Measurements from ENCODE around the gene CHRNA1.

Gene CHRNA1

DNA sequence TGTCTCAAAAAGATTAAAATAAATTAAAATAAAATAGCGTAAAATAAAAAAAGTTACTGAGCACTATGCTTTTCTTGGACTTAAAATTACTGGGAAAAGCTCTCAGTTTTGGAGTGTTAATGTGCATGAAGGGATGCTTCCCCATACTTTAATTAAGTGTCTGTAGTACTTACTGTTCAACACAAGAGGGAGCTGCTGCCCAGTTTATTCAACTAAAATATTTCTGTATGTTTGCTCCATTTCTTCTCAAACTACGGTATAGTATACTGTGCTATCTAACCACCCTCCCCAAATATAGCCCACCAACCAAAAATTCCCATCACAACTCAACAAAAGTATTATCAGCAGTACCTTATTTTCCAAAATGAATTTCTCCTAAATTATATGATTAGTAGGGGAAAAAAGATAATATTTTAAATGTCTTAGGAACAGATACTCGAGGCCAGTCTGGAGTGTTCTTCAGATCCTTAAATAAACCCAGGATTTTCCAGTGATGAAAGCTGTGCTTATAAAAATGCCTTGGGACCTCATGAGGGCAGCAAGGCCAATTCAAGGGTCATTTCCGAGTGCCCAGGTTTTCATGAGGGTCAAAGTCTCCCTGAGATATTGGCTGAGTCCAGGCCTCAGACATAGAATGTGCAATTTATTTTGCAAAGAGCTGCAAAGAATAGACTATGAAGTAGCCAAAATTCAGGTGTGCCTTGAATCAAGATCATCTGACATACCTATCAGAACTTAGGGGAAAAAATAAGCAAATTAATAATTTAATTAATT lies 64.1 kb downstream of the CHRNA1 start:
- no peaks in the 10 kb centered on the region for H4K20me1 ChIP-seq (ENCODE audit: insufficient read depth, low read length)
- no peaks in the 10 kb centered on the region for H3K9me2 ChIP-seq (ENCODE audit: low read depth, low read length)
- H3K4me2 ChIP-seq (ENCODE audit: low read length): no peak overlapping the region
- no peak overlapping the region for H3K27ac ChIP-seq (ENCODE audit: low read depth, low read length, poor library complexity, severe bottlenecking)
- H3K9ac ChIP-seq (ENCODE audit: low read length): no peak overlapping the region
- H3F3A ChIP-seq (ENCODE audit: insufficient read depth, low read length): no peaks in the 10 kb centered on the region
- H2AFZ ChIP-seq (ENCODE audit: low read length): no peak overlapping the region
- H3K36me3 ChIP-seq (ENCODE audit: insufficient read depth, low read length): no peaks in the 10 kb centered on the region
- H3K79me2 ChIP-seq (ENCODE audit: insufficient read depth, low read length): no peaks in the 10 kb centered on the region
- H3K9me3 ChIP-seq (ENCODE audit: low read length): no peaks in the 10 kb centered on the region
- H3K27me3 ChIP-seq (ENCODE audit: insufficient read depth, low read length): no peaks in the 10 kb centered on the region
- H3K4me3 ChIP-seq (ENCODE audit: low read depth, low read length, poor library complexity, severe bottlenecking): no peak overlapping the region
- H3K4me1 ChIP-seq (ENCODE audit: insufficient read depth, low read length, severe bottlenecking): no peaks in the 10 kb centered on the region
- no peak for TF ChIP-seq EZH2 (IDR thresholded peaks at IDR 0.05; ENCODE audit: borderline replicate concordance, low read length)
- TF ChIP-seq, protein P1, sequence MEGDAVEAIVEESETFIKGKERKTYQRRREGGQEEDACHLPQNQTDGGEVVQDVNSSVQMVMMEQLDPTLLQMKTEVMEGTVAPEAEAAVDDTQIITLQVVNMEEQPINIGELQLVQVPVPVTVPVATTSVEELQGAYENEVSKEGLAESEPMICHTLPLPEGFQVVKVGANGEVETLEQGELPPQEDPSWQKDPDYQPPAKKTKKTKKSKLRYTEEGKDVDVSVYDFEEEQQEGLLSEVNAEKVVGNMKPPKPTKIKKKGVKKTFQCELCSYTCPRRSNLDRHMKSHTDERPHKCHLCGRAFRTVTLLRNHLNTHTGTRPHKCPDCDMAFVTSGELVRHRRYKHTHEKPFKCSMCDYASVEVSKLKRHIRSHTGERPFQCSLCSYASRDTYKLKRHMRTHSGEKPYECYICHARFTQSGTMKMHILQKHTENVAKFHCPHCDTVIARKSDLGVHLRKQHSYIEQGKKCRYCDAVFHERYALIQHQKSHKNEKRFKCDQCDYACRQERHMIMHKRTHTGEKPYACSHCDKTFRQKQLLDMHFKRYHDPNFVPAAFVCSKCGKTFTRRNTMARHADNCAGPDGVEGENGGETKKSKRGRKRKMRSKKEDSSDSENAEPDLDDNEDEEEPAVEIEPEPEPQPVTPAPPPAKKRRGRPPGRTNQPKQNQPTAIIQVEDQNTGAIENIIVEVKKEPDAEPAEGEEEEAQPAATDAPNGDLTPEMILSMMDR (IDR thresholded peaks at IDR 0.05; ENCODE audit: low read length): peak; percentile 61

Data from OCI-LY1 (cell line).